Esophagus (tissue), 2 donors: ENCODE results near the gene CCDC158. TPM values are rescaled to one million over a fixed set of nuclear protein-coding genes. Genes with fewer than 3 reads are reported as not detected.
A peak's percentile ranks its signal among the peaks of the same experiment; 100 is the strongest.

Source experiments
- H3K27ac ChIP-seq, 2 donors: one replicate each; pipeline ENCODE4 v1.5.1; 2013; ENCODE audit warnings: low read depth in 2 of 2, mild to moderate bottlenecking in 2 of 2, inconsistent platforms in 1 of 2, low read length in 1 of 2, moderate library complexity in 1 of 2
- H3K27me3 ChIP-seq, 2 donors: one replicate each; pipeline ENCODE4 v1.6.1; 2013; ENCODE audit warnings: low read length in 2 of 2, control low read depth in 1 of 2, mild to moderate bottlenecking in 1 of 2; ENCODE audit not compliant: insufficient read depth in 2 of 2, control insufficient read depth in 1 of 2
- H3K36me3 ChIP-seq, 2 donors: one replicate each; pipeline ENCODE4 v1.6.1; 2013; ENCODE audit warnings: low read length in 1 of 2; ENCODE audit not compliant: control insufficient read depth in 2 of 2, insufficient read depth in 2 of 2
- H3K4me1 ChIP-seq, 2 donors: one replicate each; pipeline ENCODE4 v1.6.1; 2013; ENCODE audit warnings: low read length in 1 of 2; ENCODE audit not compliant: control insufficient read depth in 2 of 2, insufficient read depth in 2 of 2
- H3K4me3 ChIP-seq, 2 donors: one replicate each; pipeline ENCODE4 v1.5.1; 2013; ENCODE audit warnings: low read length in 2 of 2, mild to moderate bottlenecking in 2 of 2, low read depth in 1 of 2, moderate library complexity in 1 of 2
- H3K9me3 ChIP-seq, 2 donors: one replicate each; pipeline ENCODE4 v1.6.1; 2013; ENCODE audit warnings: mild to moderate bottlenecking in 2 of 2, low read depth in 1 of 2, low read length in 1 of 2, moderate library complexity in 1 of 2; ENCODE audit not compliant: control insufficient read depth in 2 of 2, insufficient read depth in 1 of 2
- WGBS, 2 donors: extraction: QIAGEN DNeasy Blood & Tissue Kit; methylation state at CpG; one replicate each; pipeline ENCODE4 v1.1.7; 2013; 5-methylcytosine and 5-hydroxymethylcytosine counted together
- polyA plus RNA-seq, 2 donors: library from polyadenylated mRNA; stranded (reverse); fragments of 200-250 nt; gene quantifications; one replicate each; pipeline ENCODE4 v1.2.3, GENCODE V29; 2013
- donor health status: healthy with polysubstance abuse.
- donor health status: Bipolar disorder and iron deficiency.

The CCDC158 gene
- polyA plus RNA-seq, 2 donors = 0.01 to 0.02 TPM

DNA sequence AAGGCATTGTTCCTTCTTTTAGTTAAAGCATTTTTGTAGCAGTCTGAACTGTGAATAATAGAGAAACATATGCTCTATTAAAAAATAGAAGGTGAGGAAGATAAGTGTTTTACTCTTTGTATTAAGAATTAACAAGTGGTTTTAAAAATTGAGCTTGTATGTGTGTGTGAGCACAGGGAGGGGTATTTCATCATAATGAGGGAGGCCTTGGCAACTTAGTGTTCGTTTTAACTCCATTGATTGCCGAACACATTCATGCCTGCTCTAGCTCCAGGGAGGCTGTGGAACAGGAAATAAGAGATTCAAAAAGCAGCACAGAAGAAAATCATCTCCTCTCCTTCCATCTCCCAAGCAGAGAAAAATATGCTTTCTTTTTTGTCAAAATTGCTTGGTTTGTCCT is 28.9 kb upstream of the CCDC158 start:
- no peaks in the 10 kb centered on the region for H3K36me3 ChIP-seq
- no peak overlapping the region for H3K4me3 ChIP-seq
- WGBS, 2 donors = 32 to 35% methylated on average over 2 of the region's 2 CpGs
- no peaks in the 10 kb centered on the region for H3K9me3 ChIP-seq
- H3K27me3 ChIP-seq = no peaks in the 10 kb centered on the region
- no peak overlapping the region for H3K27ac ChIP-seq
- H3K4me1 ChIP-seq = no peaks in the 10 kb centered on the region

GRCh38 chr4:76449362-76449767 is 28.4 kb upstream of the CCDC158 start:
- H3K9me3 ChIP-seq = no peaks in the 10 kb centered on the region
- H3K4me3 ChIP-seq = no peak overlapping the region
- no peaks in the 10 kb centered on the region for H3K36me3 ChIP-seq
- no peaks in the 10 kb centered on the region for H3K27me3 ChIP-seq
- 36 to 43% methylated on average over 3 of the region's 3 CpGs for WGBS, 2 donors
- H3K4me1 ChIP-seq = no peaks in the 10 kb centered on the region
- H3K27ac ChIP-seq = no peak overlapping the region

DNA sequence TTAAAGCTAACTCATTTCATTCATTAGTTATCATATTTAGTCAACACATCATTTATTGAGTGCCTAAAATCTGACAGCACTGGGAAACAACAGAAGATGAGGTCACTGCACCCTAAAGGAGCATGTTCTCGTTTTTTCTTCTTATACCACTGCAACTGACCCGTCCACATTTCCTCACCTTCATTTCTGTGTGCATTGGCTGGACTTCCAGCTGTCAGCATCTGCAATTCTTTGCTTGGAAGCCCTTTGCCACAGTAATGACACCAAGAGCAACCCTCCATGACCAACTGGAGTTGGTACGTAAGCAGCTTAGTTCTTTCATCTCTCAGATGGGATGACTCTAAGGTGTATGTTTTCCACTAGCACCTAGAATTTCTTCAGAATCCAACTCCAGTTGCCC is 27.3 kb upstream of the CCDC158 start:
- Histone ChIP-seq H3K4me1 (no peaks in the 10 kb centered on the region), H3K36me3 (no peaks in the 10 kb centered on the region), H3K4me3 (no peak overlapping the region), H3K27me3 (no peaks in the 10 kb centered on the region), H3K9me3 (no peaks in the 10 kb centered on the region), H3K27ac (no peak overlapping the region)
- 77 to 85% methylated on average over 3 of the region's 3 CpGs for WGBS, 2 donors

DNA sequence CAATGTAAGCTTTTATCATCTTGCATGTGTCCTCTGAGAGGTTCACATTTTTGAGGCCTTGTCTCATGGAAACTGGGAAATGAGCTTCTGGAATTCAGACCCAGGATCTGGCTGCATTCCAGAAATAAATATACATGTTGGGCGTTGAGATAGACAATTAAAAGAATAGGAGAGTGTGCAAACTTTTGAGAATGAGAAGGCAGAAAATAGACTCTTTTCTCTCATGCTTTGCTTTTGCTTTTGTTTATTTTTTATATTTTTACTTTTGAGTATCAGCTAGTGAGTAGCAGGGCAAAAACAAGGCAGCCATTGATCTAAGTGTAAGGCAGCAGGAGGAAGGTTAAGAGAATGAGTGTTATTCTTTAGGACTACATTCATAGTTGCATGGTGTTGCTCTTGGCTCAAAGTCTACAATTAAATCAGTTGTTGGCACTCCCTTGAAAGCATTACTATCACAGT is 26.5 kb upstream of the CCDC158 start:
- Histone ChIP-seq H3K4me3 (no peak overlapping the region), H3K27me3 (no peaks in the 10 kb centered on the region), H3K4me1 (no peaks in the 10 kb centered on the region), H3K9me3 (no peaks in the 10 kb centered on the region), H3K36me3 (no peaks in the 10 kb centered on the region), H3K27ac (no peak overlapping the region)
- WGBS, 2 donors = 25 to 29% methylated on average over 1 of the region's 1 CpG

GRCh38 chr4:76445911-76446310 is 25.0 kb upstream of the CCDC158 start:
- Histone ChIP-seq H3K27me3 (no peaks in the 10 kb centered on the region), H3K4me1 (no peaks in the 10 kb centered on the region), H3K9me3 (no peaks in the 10 kb centered on the region), H3K27ac (no peak overlapping the region), H3K36me3 (no peaks in the 10 kb centered on the region), H3K4me3 (no peak overlapping the region)
- 85% methylated on average over 2 of the region's 2 CpGs for WGBS, 2 donors

DNA sequence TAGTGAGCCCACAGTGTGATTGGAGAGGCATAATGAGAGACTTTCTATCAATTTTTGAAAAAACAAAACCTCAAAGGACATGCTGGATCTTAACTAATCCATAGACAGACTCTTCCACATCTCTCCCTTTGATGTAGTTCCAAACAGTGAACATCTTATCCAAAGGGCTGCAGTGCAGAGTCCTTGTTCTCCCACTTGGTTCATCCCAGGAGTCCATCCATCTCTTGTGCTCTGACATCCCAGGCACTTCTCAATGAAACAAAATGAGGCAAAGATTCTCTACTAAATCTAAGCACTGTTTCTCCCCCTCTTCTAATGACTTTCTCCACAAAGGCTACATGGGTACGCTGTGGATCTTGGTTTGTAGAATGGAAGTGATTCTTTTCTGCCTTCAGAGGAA is 22.4 kb upstream of the CCDC158 start:
- 85 to 87% methylated on average over 1 of the region's 1 CpG for WGBS, 2 donors

DNA sequence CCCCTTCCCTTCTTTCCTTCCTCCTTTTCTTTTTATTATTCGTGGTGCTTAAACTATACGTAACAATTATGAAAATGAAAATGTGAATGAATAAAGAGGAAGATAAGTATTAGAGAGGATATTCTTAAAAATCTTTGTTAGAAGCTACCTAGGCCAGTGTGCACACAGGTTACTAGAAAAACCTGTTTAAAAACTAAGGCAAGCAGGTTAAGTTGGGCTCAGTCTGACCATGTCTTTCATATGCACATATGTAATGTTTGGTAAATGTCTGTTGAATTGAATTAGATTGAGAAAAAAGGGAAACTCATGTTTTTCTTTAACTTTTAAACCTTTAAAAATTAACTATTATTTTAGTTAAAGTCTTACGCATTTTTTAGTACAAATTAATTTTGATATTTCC is 21.9 kb upstream of the CCDC158 start:
- H3K27ac ChIP-seq = no peak overlapping the region
- no peaks in the 10 kb centered on the region for H3K27me3 ChIP-seq
- no peaks in the 10 kb centered on the region for H3K9me3 ChIP-seq
- WGBS, 2 donors = 85 to 90% methylated on average over 3 of the region's 3 CpGs
- H3K4me1 ChIP-seq = no peaks in the 10 kb centered on the region
- no peak overlapping the region for H3K4me3 ChIP-seq
- no peaks in the 10 kb centered on the region for H3K36me3 ChIP-seq

More for the DNA sequence above, 22.4 kb upstream of the CCDC158 start:
- no peaks in the 10 kb centered on the region for H3K9me3 ChIP-seq
- no peaks in the 10 kb centered on the region for H3K36me3 ChIP-seq
- no peaks in the 10 kb centered on the region for H3K4me1 ChIP-seq
- no peak overlapping the region for H3K4me3 ChIP-seq
- no peaks in the 10 kb centered on the region for H3K27me3 ChIP-seq
- H3K27ac ChIP-seq = no peak overlapping the region

DNA sequence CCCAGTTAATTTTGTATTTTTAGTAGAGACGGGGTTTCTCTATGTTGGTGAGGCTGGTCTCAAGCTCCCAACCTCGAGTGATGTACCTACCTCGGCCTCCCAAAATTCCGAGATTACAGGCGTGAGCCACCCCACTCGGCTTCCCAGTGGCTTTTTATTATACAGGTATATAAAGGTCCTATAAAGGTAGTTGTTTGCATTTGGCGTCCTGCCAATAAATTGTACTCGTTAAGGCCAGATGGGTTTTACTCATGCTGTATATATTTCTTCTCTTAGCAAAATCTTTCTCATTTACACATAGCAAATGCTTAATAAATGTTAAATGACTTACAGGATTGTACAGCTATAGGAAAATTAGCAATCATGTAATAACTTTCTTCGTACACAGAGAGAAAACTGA is 20.9 kb upstream of the CCDC158 start:
- H3K27ac ChIP-seq = no peak overlapping the region
- no peaks in the 10 kb centered on the region for H3K4me1 ChIP-seq
- no peak overlapping the region for H3K4me3 ChIP-seq
- H3K27me3 ChIP-seq = no peaks in the 10 kb centered on the region
- WGBS, 2 donors = 75 to 85% methylated on average over 9 of the region's 9 CpGs
- H3K9me3 ChIP-seq = no peaks in the 10 kb centered on the region
- H3K36me3 ChIP-seq = no peaks in the 10 kb centered on the region

DNA sequence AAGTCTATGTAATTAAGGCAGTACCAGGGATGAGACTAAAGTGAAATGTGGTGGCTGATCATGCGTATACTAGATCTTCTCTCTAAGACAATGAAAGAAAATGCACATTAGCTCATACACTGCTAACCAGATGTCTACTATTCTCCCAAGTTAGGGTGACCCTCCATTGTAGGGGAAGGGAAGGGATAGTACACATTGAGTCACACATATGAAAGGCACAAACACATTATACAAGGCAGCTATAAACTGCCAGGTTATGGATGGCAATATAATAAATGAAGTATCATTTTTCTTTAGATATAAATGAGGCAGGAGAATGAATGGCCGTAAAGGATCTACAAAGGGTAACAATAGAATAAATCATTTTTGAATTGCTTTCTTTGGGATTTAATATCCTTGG is 18.6 kb upstream of the CCDC158 start:
- H3K4me3 ChIP-seq = no peak overlapping the region
- H3K27ac ChIP-seq = no peak overlapping the region
- no peaks in the 10 kb centered on the region for H3K36me3 ChIP-seq
- H3K4me1 ChIP-seq = no peaks in the 10 kb centered on the region
- no peaks in the 10 kb centered on the region for H3K9me3 ChIP-seq
- 92 to 93% methylated on average over 2 of the region's 2 CpGs for WGBS, 2 donors
- no peaks in the 10 kb centered on the region for H3K27me3 ChIP-seq

GRCh38 chr4:76435528-76436319 is 14.8 kb upstream of the CCDC158 start:
- Histone ChIP-seq H3K27ac (no peak overlapping the region), H3K4me1 (no peaks in the 10 kb centered on the region), H3K36me3 (no peaks in the 10 kb centered on the region), H3K4me3 (peak overlapping the region in 1 of 2 donors; percentile 19), H3K9me3 (no peaks in the 10 kb centered on the region), H3K27me3 (no peaks in the 10 kb centered on the region)
- 47 to 61% methylated on average over 7 of the region's 7 CpGs for WGBS, 2 donors
